ENCODE data around the gene TRIP6.
A peak's percentile ranks its signal among the peaks of the same experiment; 100 is the strongest.

TRIP6 gene

GRCh38 chr7:100895956-100896731 is 29.0 kb downstream of the TRIP6 start (continued):
- TF ChIP-seq ZNF645 (tag by site-specific recombination; IDR thresholded peaks at IDR 0.05) (no peak), ZNF2 (tag by site-specific recombination; IDR thresholded peaks at IDR 0.05) (peak; percentile 95; the same call in 1 of the 2 replicates), ZBTB8A (tag by site-specific recombination; IDR thresholded peaks at IDR 0.05) (no peak), ZNF140 (tag by site-specific recombination; IDR thresholded peaks at IDR 0.05) (no peak), ZNF548 (tag by site-specific recombination; IDR thresholded peaks at IDR 0.05) (no peak), SETDB1 (IDR thresholded peaks at IDR 0.05; ENCODE audit: insufficient read length, low read length) (no peak), TSHZ1 (tag by site-specific recombination; IDR thresholded peaks at IDR 0.05; ENCODE audit: borderline replicate concordance) (no peak; the same call in none of the 2 replicates), ZNF23 (tag by site-specific recombination; IDR thresholded peaks at IDR 0.05; ENCODE audit: borderline replicate concordance) (no peak), ZNF510 (tag by site-specific recombination; IDR thresholded peaks at IDR 0.05; ENCODE audit: insufficient replicate concordance) (no peak), ZNF596 (tag by site-specific recombination; IDR thresholded peaks at IDR 0.05) (peak; percentile 3; the same call in 1 of the 2 replicates), ZNF488 (tag by site-specific recombination; IDR thresholded peaks at IDR 0.05) (no peak), ZEB2 (tag by site-specific recombination; IDR thresholded peaks at IDR 0.05) (peak; percentile 95), ZIC2 (tag by site-specific recombination; IDR thresholded peaks at IDR 0.05) (peak; percentile 81), ZNF274 (IDR thresholded peaks at IDR 0.05; ENCODE audit: low read length) (no peak), ZNF274 (tag by site-specific recombination; IDR thresholded peaks at IDR 0.05; ENCODE audit: borderline replicate concordance) (no peak), ZNF394 (tag by site-specific recombination; IDR thresholded peaks at IDR 0.05; ENCODE audit: borderline replicate concordance) (peak; percentile 41; the same call in 1 of the 2 replicates), ZNF843 (tag by site-specific recombination; IDR thresholded peaks at IDR 0.05) (peak; percentile 49; the same call in 1 of the 2 replicates), ZNF202 (tag by site-specific recombination; IDR thresholded peaks at IDR 0.05; ENCODE audit: borderline replicate concordance) (no peak), YY2 (tag by site-specific recombination; IDR thresholded peaks at IDR 0.05) (no peak), HOXA7 (CRISPR knock-in tag; IDR thresholded peaks at IDR 0.05; ENCODE audit: borderline replicate concordance) (no peak), ZBTB17 (tag by site-specific recombination; IDR thresholded peaks at IDR 0.05) (peak; percentile 47; the same call in 1 of the 2 replicates), WT1 (tag by site-specific recombination; IDR thresholded peaks at IDR 0.05) (peak; percentile 54), ZSCAN5A (tag by site-specific recombination; IDR thresholded peaks at IDR 0.05) (0 out of 2 replicates have a peak, but pooled peaks have one; percentile 15), ZNF426 (tag by site-specific recombination; IDR thresholded peaks at IDR 0.05) (no peak), HIC1 (tag by site-specific recombination; IDR thresholded peaks at IDR 0.05) (peak; percentile 97), ZNF366 (tag by site-specific recombination; conservative IDR thresholded peaks at IDR 0.05) (peak; percentile 90), BCL11B (tag by site-specific recombination; IDR thresholded peaks at IDR 0.05; ENCODE audit: low read depth) (peak; percentile 90), ZNF837 (tag by site-specific recombination; IDR thresholded peaks at IDR 0.05) (no peak), ZBTB7A (tag by site-specific recombination; IDR thresholded peaks at IDR 0.05; ENCODE audit: low read depth) (peak; percentile 79), ZNF629 (tag by site-specific recombination; IDR thresholded peaks at IDR 0.05) (peak; percentile 86), ZNF658 (tag by site-specific recombination; IDR thresholded peaks at IDR 0.05) (peak; percentile 49; the same call in 1 of the 2 replicates), ZNF48 (tag by site-specific recombination; IDR thresholded peaks at IDR 0.05) (no peak)
